SJSA1 (cell line): ENCODE data around the gene RHOV. TPM values are rescaled to one million over a fixed set of nuclear protein-coding genes. Genes with fewer than 3 reads are reported as not detected.
A peak's percentile ranks its signal among the peaks of the same experiment; 100 is the strongest.

Experiments used
- DNase-seq, 2 experiments: peaks; one replicate each; pipeline ENCODE4 v3.0.0-alpha.2; 2015 to 2020; ENCODE audit warnings: low spot score in 2 of 2, low read depth in 1 of 2
- H3K27ac ChIP-seq: fragments of 250-450 bp; sonication (Bioruptor Pico); 2 replicates; pipeline ENCODE4 v1.5.1; 2020; ENCODE audit warnings: mild to moderate bottlenecking, moderate library complexity
- H3K27me3 ChIP-seq: fragments of 250-450 bp; sonication (Bioruptor Pico); replicated peaks from 2 replicates; pipeline ENCODE4 v1.5.1; 2020; ENCODE audit warnings: mild to moderate bottlenecking, moderate library complexity
- H3K36me3 ChIP-seq: fragments of 250-450 bp; sonication (Bioruptor Pico); 2 replicates; pipeline ENCODE4 v1.5.1; 2020; ENCODE audit warnings: mild to moderate bottlenecking
- H3K4me1 ChIP-seq: fragments of 250-450 bp; sonication (Bioruptor Pico); replicated peaks from 2 replicates; pipeline ENCODE4 v1.6.1; 2021; ENCODE audit warnings: mild to moderate bottlenecking
- H3K4me3 ChIP-seq: fragments of 250-450 bp; sonication (Bioruptor Pico); 2 replicates; pipeline ENCODE4 v1.5.1; 2020; ENCODE audit warnings: mild to moderate bottlenecking
- H3K9me3 ChIP-seq: fragments of 250-450 bp; sonication (Bioruptor Pico); replicated peaks from 2 replicates; pipeline ENCODE4 v1.5.1; 2020; ENCODE audit warnings: mild to moderate bottlenecking
- total RNA-seq: library from RNA; depleted of rRNA; stranded (reverse); fragments of >200 nt; shearing (Covaris generic); gene quantifications from 2 replicates; pipeline ENCODE4 v1.2.3, GENCODE V29; 2014

Gene RHOV
- total RNA-seq, 1 experiment from 2014 or later = not detected

GRCh38 chr15:40841741-40842140, 32.3 kb downstream of the RHOV start:
- peaks cover 25% of the 10 kb centered on the region for H3K27me3 ChIP-seq
- DNase-seq = no peak
- no peak overlapping the region for H3K27ac ChIP-seq

GRCh38 chr15:40838756-40839155, 35.3 kb downstream of the RHOV start:
- Histone ChIP-seq H3K27ac (no peak overlapping the region), H3K4me1 (peaks cover 13% of the 10 kb centered on the region), H3K9me3 (no peaks in the 10 kb centered on the region), H3K36me3 (no peaks in the 10 kb centered on the region), H3K27me3 (peaks cover 14% of the 10 kb centered on the region; the same call in 1 of the 2 replicates), H3K4me3 (no peak overlapping the region)
- no peak for DNase-seq

More at GRCh38 chr15:40841741-40842140, 32.3 kb downstream of the RHOV start:
- peaks cover 12% of the 10 kb centered on the region for H3K4me1 ChIP-seq
- H3K9me3 ChIP-seq = 0 out of 2 replicates have a peak, but pooled peaks cover 4% of the 10 kb centered on the region
- H3K36me3 ChIP-seq = no peaks in the 10 kb centered on the region
- H3K4me3 ChIP-seq = no peak overlapping the region

- H3K4me1 ChIP-seq = peaks cover 12% of the 10 kb centered on the region
- H3K9me3 ChIP-seq = no peaks in the 10 kb centered on the region
- H3K4me3 ChIP-seq = no peak overlapping the region
- H3K36me3 ChIP-seq = no peaks in the 10 kb centered on the region
- H3K27ac ChIP-seq = no peak overlapping the region
- no peaks in the 10 kb centered on the region for H3K27me3 ChIP-seq
- no peak for DNase-seq
These were observed 38.0 kb downstream of the RHOV start for GRCh38 chr15:40836020-40836419.

GRCh38 chr15:40832903-40833302, 41.1 kb downstream of the RHOV start:
- no peaks in the 10 kb centered on the region for H3K27me3 ChIP-seq
- DNase-seq = no peak
- H3K9me3 ChIP-seq = no peaks in the 10 kb centered on the region
- peaks cover 12% of the 10 kb centered on the region for H3K4me1 ChIP-seq
- no peak overlapping the region for H3K4me3 ChIP-seq
- H3K27ac ChIP-seq = no peak overlapping the region
- no peaks in the 10 kb centered on the region for H3K36me3 ChIP-seq

GRCh38 chr15:40831861-40832260, 42.2 kb downstream of the RHOV start:
- H3K27me3 ChIP-seq = no peaks in the 10 kb centered on the region
- no peaks in the 10 kb centered on the region for H3K36me3 ChIP-seq
- H3K9me3 ChIP-seq = no peaks in the 10 kb centered on the region
- peaks cover 12% of the 10 kb centered on the region for H3K4me1 ChIP-seq
- H3K4me3 ChIP-seq = no peak overlapping the region
- H3K27ac ChIP-seq = no peak overlapping the region
- DNase-seq = no peak

- H3K27ac ChIP-seq = no peak overlapping the region
- no peaks in the 10 kb centered on the region for H3K27me3 ChIP-seq
- no peaks in the 10 kb centered on the region for H3K36me3 ChIP-seq
- H3K9me3 ChIP-seq = no peaks in the 10 kb centered on the region
- DNase-seq = no peak
- peaks cover 17% of the 10 kb centered on the region for H3K4me1 ChIP-seq
- H3K4me3 ChIP-seq = no peak overlapping the region
These were observed 43.1 kb downstream of the RHOV start for GRCh38 chr15:40830884-40831283.

- Histone ChIP-seq H3K4me1 (peaks cover 10% of the 10 kb centered on the region), H3K36me3 (no peaks in the 10 kb centered on the region)
These were observed 44.9 kb downstream of the RHOV start for GRCh38 chr15:40829115-40829514.

GRCh38 chr15:40828447-40829036, 45.5 kb downstream of the RHOV start, which contains the start of gene PPP1R14D:
TSS of gene PPP1R14D (minus strand) at chr15:40828708. CDS start at chr15:40828641, 67 bp downstream.
- Histone ChIP-seq H3K36me3 (no peaks in the 10 kb centered on the region), H3K4me3 (no peak within 1 kb of the TSS), H3K27me3 (no peaks in the 10 kb centered on the region), H3K9me3 (no peaks in the 10 kb centered on the region), H3K27ac (no peak within 1 kb of the TSS), H3K4me1 (peaks cover 10% of the 10 kb centered on the region)
- DNase-seq = no peak

More at GRCh38 chr15:40829115-40829514, 44.9 kb downstream of the RHOV start:
- Histone ChIP-seq H3K27ac (no peak overlapping the region), H3K27me3 (no peaks in the 10 kb centered on the region), H3K4me3 (no peak overlapping the region), H3K9me3 (no peaks in the 10 kb centered on the region)
- DNase-seq = no peak

- H3K9me3 ChIP-seq = no peaks in the 10 kb centered on the region
- H3K27me3 ChIP-seq = no peaks in the 10 kb centered on the region
- H3K4me3 ChIP-seq = no peak overlapping the region
- no peak for DNase-seq
- H3K4me1 ChIP-seq = peaks cover 10% of the 10 kb centered on the region
- no peak overlapping the region for H3K27ac ChIP-seq
- H3K36me3 ChIP-seq = no peaks in the 10 kb centered on the region
These were observed 47.5 kb downstream of the RHOV start for GRCh38 chr15:40826423-40827075.

GRCh38 chr15:40825661-40826422, 48.2 kb downstream of the RHOV start:
- H3K27ac ChIP-seq = no peak overlapping the region
- H3K36me3 ChIP-seq = no peaks in the 10 kb centered on the region
- no peaks in the 10 kb centered on the region for H3K27me3 ChIP-seq
- H3K4me3 ChIP-seq = no peak overlapping the region
- peak in 1 of 2 experiments; percentile 35 for DNase-seq
- no peaks in the 10 kb centered on the region for H3K9me3 ChIP-seq
- H3K4me1 ChIP-seq = peaks cover 10% of the 10 kb centered on the region

GRCh38 chr15:40823572-40824343, 50.3 kb downstream of the RHOV start:
- Histone ChIP-seq H3K4me1 (peaks cover 10% of the 10 kb centered on the region), H3K27me3 (no peaks in the 10 kb centered on the region), H3K9me3 (no peaks in the 10 kb centered on the region), H3K27ac (no peak overlapping the region), H3K36me3 (no peaks in the 10 kb centered on the region), H3K4me3 (no peak overlapping the region)
- DNase-seq = no peak
